Effector memory CD8-positive, alpha-beta T cell (primary cell): Measurements from ENCODE around the gene PITPNC1.

ENCODE experiments used
- ATAC-seq: fragments of 150-1000 bp; cut with Tn5 transposase; replicated peaks from 2 replicates; pipeline ENCODE4 v1.10.0; 2021; ENCODE audit warnings: mild to moderate bottlenecking, moderate library complexity
- DNase-seq, 3 experiments: peaks; one replicate each; pipeline ENCODE4 v3.0.0; 2021
- H3K27ac Mint-ChIP-seq, 2 donors: one replicate each; pipeline ENCODE4 v1.8.0; 2022; ENCODE audit warnings: mild to moderate bottlenecking in 2 of 2, mixed read lengths in 2 of 2, moderate library complexity in 2 of 2
- H3K27me3 Mint-ChIP-seq, 2 donors: one replicate each; pipeline ENCODE4 v1.8.0; 2022; ENCODE audit warnings: mixed read lengths in 2 of 2
- H3K36me3 Mint-ChIP-seq: one replicate; pipeline ENCODE4 v1.8.0; 2022; ENCODE audit warnings: mild to moderate bottlenecking, moderate library complexity, mixed read lengths; ENCODE audit not compliant: insufficient read depth
- H3K4me1 Mint-ChIP-seq, 2 donors: one replicate each; pipeline ENCODE4 v1.8.0; 2022; ENCODE audit warnings: low read depth in 2 of 2, mixed read lengths in 2 of 2
- H3K4me3 Mint-ChIP-seq, 2 donors: one replicate each; pipeline ENCODE4 v1.8.0; 2022; ENCODE audit warnings: mild to moderate bottlenecking in 2 of 2, mixed read lengths in 2 of 2, moderate library complexity in 2 of 2
- H3K9me3 Mint-ChIP-seq, 2 donors: one replicate each; pipeline ENCODE4 v1.8.0; 2022; ENCODE audit warnings: mixed read lengths in 2 of 2

The PITPNC1 gene

DNA sequence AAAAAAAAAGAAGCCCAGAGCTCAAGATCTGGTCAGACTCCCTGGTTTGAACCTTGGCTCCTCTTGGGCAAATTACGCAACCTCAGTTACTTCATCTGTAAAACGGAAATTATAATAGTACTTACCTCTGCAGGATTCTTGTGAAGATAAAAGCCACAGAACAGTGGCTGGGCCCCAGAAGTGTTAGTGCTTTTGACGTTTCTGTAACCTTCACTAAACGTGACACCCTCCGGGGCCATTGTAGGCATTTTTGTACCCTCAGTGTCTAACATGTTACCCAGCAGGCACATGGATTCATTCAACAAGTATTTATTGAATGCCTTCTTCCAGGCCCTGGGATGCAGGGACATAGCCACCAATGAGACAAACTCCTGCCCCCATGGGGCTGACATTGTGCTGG, 58.0 kb downstream of the PITPNC1 start:
- Mint-ChIP-seq H3K27ac (peak overlapping the region; percentile 97 to 99), H3K9me3 (no peaks in the 10 kb centered on the region), H3K4me1 (peaks cover 62 to 76% of the 10 kb centered on the region in 2 donors), H3K27me3 (no peaks in the 10 kb centered on the region), H3K36me3 (peaks cover 36% of the 10 kb centered on the region), H3K4me3 (peak overlapping the region; percentile 69 to 73)
- ATAC-seq (peak; percentile 73), DNase-seq (peak; percentile 63 to 70 (median 69))

DNA sequence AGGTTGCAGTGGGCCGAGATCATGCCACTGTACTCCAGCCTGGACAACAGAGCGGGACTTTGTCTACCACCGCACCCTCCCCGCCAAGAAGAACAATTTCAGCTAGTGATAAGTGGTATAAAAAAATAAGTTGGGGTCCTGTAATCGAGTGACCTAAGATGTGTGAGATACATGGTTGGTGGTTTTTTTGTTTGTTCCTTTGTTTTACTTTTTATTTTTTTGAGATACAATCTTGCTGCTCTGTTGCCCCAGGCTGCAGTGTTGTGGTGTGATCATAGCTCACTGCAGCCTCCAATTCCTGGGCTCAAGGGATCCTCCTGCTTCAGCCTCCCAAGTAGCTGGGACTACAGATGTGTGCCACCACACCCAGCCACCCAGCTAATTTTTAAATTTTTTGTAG, 58.7 kb downstream of the PITPNC1 start:
- ATAC-seq: peak; percentile 4
- Mint-ChIP-seq H3K27ac (peak overlapping the region; percentile 97 to 99), H3K4me3 (peak overlapping the region; percentile 35 to 73)

DNA sequence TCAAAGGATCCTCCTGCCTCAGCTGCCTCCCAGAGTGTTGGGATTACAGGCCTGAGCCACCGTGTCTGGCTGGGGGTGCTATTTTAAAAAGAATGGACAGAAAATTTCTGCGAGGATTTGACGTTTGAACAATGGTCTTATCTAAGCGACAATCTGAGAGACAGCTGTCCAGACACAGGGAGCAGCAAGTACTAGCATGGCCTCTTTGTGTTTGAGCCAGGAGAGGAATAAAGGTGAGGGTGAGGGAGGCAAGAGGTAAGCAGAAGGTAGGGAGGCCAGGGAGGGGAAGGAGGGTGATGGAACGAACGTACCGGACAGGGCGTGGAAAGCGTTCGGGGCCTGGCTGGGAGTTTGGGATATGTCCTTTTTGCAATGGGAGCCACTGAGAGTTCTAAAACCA, 59.2 kb downstream of the PITPNC1 start:
- Mint-ChIP-seq H3K4me3 (peak overlapping the region; percentile 35 to 73), H3K27ac (peak overlapping the region; percentile 97 to 99), H3K27me3 (no peaks in the 10 kb centered on the region), H3K9me3 (no peaks in the 10 kb centered on the region), H3K4me1 (peaks cover 62 to 78% of the 10 kb centered on the region in 2 donors), H3K36me3 (peaks cover 42% of the 10 kb centered on the region)
- DNase-seq: no peak
- ATAC-seq: no peak

More for the DNA sequence above, 58.7 kb downstream of the PITPNC1 start:
- Mint-ChIP-seq H3K4me1 (peaks cover 61 to 78% of the 10 kb centered on the region in 2 donors), H3K36me3 (peaks cover 38% of the 10 kb centered on the region), H3K9me3 (no peaks in the 10 kb centered on the region), H3K27me3 (no peaks in the 10 kb centered on the region)
- peak in 1 of 3 experiments; percentile 20 for DNase-seq

DNA sequence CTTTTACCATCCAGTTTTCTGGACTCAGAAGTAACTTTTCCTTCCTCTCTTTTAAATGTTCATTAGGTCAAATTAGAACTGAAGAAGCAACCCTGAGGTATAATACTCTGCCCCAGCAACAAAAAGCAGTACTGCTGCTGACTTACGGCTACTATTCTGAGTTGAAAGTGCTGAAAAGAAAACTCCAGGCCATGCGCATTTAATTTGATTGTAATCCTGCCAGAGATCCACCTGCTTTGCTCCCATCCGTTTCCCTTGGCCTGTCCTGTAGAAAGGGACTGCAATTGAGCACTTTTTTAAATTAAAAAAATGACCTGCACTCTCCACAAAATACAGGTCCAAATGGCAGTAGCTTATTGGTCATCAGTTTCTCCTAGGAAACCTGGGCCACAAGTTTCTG, 61.6 kb downstream of the PITPNC1 start:
- no peaks in the 10 kb centered on the region for H3K27me3 Mint-ChIP-seq
- DNase-seq (no peak), ATAC-seq (no peak)
- peak overlapping the region in 1 of 2 donors; percentile 43 for H3K4me3 Mint-ChIP-seq
- H3K36me3 Mint-ChIP-seq: peaks cover 38% of the 10 kb centered on the region
- peaks cover 58 to 74% of the 10 kb centered on the region in 2 donors for H3K4me1 Mint-ChIP-seq
- H3K9me3 Mint-ChIP-seq: no peaks in the 10 kb centered on the region
- peak overlapping the region; percentile 97 to 99 for H3K27ac Mint-ChIP-seq

DNA sequence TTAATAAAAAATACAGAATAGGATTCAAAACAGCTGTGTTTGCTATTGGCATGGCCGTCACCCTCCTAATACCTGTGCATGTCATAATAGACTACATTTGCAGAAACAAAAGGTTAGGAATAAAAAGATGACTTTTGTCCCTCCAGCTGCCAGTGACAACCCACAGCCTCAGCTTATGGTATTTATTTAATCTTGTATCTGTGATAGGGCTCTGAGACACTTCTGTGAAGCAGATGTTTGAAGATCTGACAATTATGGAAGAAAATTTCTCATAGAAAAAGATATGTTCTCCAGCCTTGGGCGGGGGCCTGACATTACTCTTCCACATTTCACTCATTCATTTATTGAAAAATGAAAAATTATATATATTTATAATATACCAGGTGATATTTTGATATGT, 62.2 kb downstream of the PITPNC1 start:
- Mint-ChIP-seq H3K27ac (peak overlapping the region; percentile 97 to 99), H3K4me3 (peak overlapping the region in 1 of 2 donors; percentile 63), H3K9me3 (no peaks in the 10 kb centered on the region), H3K27me3 (no peaks in the 10 kb centered on the region), H3K36me3 (peaks cover 35% of the 10 kb centered on the region), H3K4me1 (peaks cover 56 to 73% of the 10 kb centered on the region in 2 donors)
- no peak for ATAC-seq
- no peak for DNase-seq

DNA sequence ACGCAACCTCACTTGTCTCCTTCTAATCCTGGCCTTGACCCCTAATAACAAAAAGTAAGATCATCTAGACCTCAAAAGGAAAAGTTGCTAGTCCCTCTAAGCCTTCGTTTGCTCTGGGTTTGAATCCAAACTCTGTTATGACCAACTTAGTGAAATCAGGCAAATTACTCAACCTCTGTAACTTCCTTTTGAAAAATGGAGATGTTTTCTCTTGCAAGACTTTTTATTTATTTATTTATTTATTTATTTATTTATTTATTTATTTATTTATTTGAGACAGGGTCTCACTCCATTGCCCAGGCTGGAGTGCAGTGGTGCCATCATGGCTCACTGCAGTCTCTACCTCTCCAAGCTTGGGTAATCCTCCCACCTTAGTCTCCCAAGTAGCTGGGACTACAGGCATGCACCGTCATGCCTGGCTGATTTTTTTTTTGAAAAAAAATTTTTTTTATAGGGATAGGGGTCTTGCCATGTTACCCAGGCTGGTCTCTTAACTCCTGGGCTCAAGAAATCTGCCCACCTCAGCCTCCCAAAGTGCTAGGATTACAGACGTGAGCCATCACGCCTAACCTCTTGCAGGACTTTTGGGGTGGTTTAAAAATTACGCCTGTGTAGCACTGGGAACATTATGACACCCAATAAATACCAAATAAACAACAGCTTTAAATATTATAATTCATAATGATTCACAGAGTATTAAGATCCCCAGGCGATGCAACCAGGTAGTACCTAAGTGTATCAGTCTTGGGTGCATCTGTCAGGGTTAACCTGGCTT, 63.4 kb downstream of the PITPNC1 start:
- Mint-ChIP-seq H3K27ac (peak overlapping the region; percentile 97 to 99), H3K36me3 (peaks cover 23% of the 10 kb centered on the region), H3K4me1 (peaks cover 52 to 75% of the 10 kb centered on the region in 2 donors), H3K4me3 (peak overlapping the region; percentile 59 to 83), H3K9me3 (no peaks in the 10 kb centered on the region), H3K27me3 (no peaks in the 10 kb centered on the region)
- no peak for DNase-seq
- no peak for ATAC-seq

DNA sequence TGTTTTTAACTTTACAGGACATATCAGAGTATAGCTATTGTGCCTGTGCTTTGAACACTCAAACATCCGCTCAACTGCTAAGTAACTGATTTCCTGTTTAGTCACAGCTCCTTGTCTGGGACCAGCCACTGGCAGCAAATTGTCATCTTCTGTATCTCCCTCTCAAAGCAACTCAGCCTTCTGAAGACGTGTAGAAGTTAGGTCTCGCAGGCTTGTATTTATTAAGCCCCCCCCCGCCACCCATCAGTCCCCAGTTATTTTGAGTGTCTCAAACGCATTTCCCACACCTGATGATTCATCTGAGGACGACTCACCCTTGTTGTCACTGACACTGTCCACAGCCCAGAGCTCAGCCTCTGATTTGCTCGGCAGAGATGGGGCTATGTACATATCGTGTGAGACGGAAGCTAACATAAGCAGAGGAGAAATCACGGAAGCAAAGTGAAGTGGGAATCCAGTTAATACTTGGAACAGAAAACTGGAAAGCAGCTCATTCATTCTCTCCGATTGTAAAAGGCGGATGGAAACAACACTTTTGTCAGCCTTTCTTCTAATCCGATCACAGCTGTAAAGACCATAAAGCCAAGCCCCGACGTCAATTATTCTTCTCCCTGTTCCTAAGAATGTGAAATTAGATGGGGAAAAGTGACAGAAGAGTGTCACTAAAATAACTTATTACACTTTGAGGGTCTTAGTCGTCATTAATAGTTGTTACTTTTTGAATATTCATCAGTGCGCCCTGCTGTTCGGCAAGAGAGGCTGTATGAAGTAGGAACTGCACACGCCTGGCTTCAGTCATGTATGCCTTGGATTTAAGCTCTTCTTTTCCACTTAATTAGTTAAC, 64.2 kb downstream of the PITPNC1 start:
- Mint-ChIP-seq H3K36me3 (peaks cover 16% of the 10 kb centered on the region), H3K4me3 (peak overlapping the region; percentile 59 to 83), H3K4me1 (peaks cover 45 to 67% of the 10 kb centered on the region in 2 donors), H3K9me3 (no peaks in the 10 kb centered on the region), H3K27ac (peak overlapping the region; percentile 97 to 99), H3K27me3 (no peaks in the 10 kb centered on the region)
- DNase-seq: peak; percentile 66 to 74 (median 67)
- peak; percentile 85 for ATAC-seq

DNA sequence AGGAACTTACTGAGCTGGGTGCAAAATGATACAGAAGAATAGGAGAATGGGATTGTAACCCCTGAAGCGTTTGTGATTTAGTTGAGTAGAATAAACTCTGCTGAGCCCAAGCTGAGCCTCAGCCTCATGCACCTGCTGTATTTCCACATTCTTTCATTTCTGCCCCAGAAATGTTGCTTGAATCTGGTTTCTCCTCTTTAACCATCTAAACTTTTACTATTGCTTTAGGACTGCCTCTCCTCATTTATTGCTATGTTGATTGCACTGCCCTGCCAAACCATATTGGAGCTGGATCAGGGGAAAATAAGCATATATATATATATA, 64.8 kb downstream of the PITPNC1 start:
- peaks cover 16% of the 10 kb centered on the region for H3K36me3 Mint-ChIP-seq
- H3K4me3 Mint-ChIP-seq: peak overlapping the region; percentile 59 to 83
- peak overlapping the region; percentile 97 to 99 for H3K27ac Mint-ChIP-seq
- peaks cover 39 to 64% of the 10 kb centered on the region in 2 donors for H3K4me1 Mint-ChIP-seq
- H3K9me3 Mint-ChIP-seq: no peaks in the 10 kb centered on the region
- no peak for ATAC-seq
- DNase-seq: no peak
- no peaks in the 10 kb centered on the region for H3K27me3 Mint-ChIP-seq

DNA sequence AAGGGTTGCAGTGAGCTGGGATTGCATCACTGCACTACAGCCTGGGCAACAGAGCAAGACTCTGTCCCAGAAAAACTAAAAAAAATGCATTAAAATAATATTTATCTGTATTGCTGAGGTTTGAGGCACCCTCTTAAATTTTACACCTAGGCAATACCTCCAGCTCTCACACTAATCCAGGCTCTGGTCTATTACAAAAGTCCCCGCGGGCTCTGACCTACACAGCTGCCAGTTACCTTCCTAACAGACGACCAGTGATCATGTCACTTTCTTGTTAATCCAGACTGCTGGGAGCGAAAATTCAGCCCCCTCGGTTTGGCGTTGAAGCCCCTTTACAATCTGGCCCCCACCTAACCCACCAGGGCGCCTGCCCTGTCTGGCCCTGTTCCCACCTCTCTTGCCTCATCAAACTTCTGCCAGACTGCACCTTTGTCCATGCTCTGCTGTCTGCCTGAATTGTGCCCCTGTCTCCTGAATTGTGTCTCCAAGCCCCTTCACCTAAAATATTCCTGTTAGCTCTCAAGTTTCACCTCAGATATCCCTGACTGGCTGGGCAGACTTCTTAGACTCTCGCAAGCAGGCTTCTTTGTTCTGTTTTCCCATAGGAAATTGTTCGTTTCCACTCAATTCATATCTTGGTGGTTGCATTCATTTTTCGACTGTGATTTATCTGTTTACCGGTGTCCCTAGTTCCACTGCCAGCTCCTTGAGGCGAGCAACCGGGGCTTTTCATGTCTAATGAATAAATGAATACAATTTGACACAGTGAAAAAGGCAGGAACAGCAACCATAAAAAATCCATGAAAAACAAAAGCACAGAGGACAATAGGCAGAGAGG, 65.9 kb downstream of the PITPNC1 start:
- H3K27ac Mint-ChIP-seq: peak overlapping the region; percentile 94 to 99
- H3K4me3 Mint-ChIP-seq: peak overlapping the region; percentile 29 to 70
- H3K4me1 Mint-ChIP-seq: peaks cover 37 to 59% of the 10 kb centered on the region in 2 donors
- peaks cover 16% of the 10 kb centered on the region for H3K36me3 Mint-ChIP-seq
- ATAC-seq: no peak
- no peaks in the 10 kb centered on the region for H3K27me3 Mint-ChIP-seq
- no peaks in the 10 kb centered on the region for H3K9me3 Mint-ChIP-seq
- no peak for DNase-seq

DNA sequence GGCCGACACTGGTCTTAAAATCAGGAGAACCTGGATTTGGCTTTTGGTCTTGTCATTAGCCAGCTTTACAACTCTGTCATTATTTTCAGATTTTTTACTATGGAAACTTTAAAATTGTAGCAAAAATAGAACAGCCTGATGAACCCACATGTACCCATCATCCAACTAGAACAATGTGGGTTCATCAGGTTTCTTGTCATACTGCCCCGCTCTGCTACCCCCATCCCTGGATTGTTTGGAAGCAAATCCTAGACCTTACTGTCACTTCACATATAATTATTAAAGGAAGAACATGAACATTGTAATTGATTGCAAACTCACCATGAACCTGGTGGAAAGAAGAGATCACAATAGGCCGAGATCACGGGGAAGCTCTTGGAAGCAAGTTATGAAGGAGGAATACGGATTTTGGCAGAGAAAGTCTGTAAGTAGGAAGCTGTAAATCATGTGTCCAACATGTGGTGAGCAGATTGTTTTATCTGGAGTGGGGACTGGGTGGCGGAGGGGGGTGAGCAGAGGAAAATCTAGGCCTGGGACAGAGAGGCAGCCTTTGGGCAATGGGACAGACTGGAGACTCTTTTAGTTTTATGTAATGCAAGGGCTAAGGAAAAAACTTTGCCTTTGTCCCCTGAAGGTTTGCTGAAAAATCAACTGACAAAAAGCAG, 67.0 kb downstream of the PITPNC1 start:
- no peak for ATAC-seq
- H3K9me3 Mint-ChIP-seq: no peaks in the 10 kb centered on the region
- no peak overlapping the region for H3K4me3 Mint-ChIP-seq
- no peaks in the 10 kb centered on the region for H3K27me3 Mint-ChIP-seq
- H3K4me1 Mint-ChIP-seq: peaks cover 47 to 61% of the 10 kb centered on the region in 2 donors
- H3K36me3 Mint-ChIP-seq: peaks cover 9% of the 10 kb centered on the region
- peak overlapping the region; percentile 94 to 99 for H3K27ac Mint-ChIP-seq
- DNase-seq: no peak

DNA sequence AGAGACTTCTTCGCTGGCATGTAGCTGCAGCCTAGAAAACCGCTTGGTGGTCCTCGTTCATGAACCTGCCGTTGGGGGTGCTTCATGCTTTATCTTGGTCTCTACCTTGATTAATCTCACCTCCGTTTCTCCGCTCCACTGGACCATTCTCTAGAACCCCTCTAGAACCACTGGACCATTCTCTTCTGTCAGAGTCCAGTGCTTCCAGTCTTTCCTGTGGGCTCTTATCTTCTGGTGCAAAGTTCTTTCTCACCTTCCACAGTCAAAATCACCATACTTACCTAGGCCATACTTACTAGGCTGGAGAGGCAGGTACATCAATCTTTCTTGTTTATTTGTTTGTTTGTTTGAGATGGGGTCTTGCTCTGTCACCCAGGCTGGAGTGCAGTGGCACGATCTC, 71.4 kb downstream of the PITPNC1 start:
- Mint-ChIP-seq H3K36me3 (peaks cover 15% of the 10 kb centered on the region), H3K27me3 (no peaks in the 10 kb centered on the region), H3K4me3 (peak overlapping the region; percentile 72 to 75), H3K9me3 (no peaks in the 10 kb centered on the region), H3K27ac (peak overlapping the region; percentile 93 to 95), H3K4me1 (peaks cover 63 to 76% of the 10 kb centered on the region in 2 donors)
- DNase-seq (no peak), ATAC-seq (no peak)

DNA sequence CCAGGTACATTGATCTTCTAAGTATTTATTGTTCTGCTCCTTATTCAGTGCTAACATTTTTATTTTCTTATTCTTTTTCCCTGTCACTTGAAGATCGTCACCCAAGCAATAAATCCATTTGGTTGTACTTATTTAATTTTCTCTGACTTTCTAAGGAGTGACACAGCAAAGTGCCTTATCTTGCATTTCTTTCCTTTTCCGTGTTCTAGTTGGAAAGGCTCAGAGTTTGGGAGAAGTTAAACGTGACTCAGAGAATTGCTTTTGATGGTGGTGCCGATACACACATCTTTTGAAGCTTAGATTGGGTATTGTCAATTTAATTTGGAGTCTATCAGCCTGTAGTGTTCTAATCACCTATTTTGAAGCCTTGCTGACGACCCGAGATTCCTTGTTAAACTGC, 72.0 kb downstream of the PITPNC1 start:
- H3K4me3 Mint-ChIP-seq: peak overlapping the region; percentile 72 to 75
- peak overlapping the region; percentile 93 to 95 for H3K27ac Mint-ChIP-seq
- peaks cover 62 to 78% of the 10 kb centered on the region in 2 donors for H3K4me1 Mint-ChIP-seq
- no peaks in the 10 kb centered on the region for H3K27me3 Mint-ChIP-seq
- ATAC-seq (no peak), DNase-seq (no peak)
- no peaks in the 10 kb centered on the region for H3K9me3 Mint-ChIP-seq
- peaks cover 15% of the 10 kb centered on the region for H3K36me3 Mint-ChIP-seq
